ENCODE data around the gene PVALEF. TPM values are rescaled to one million over a fixed set of nuclear protein-coding genes. Genes with fewer than 3 reads are reported as not detected.

The PVALEF gene
- total RNA-seq, 4 donors from 2014 or later = not detected

GRCh38 chr17:81123052-81124048 lies 42.0 kb upstream of the PVALEF start:
- intact Hi-C loops (cut with DNase I; ENCODE audit: low total_unique reads) = no loop called here
- 63 to 68% methylated on average over 18 to 30 of the region's 39 CpGs for WGBS, 2 donors

GRCh38 chr17:81124377-81124776 lies 40.9 kb upstream of the PVALEF start:
- DNase-seq (ENCODE audit: low spot score in 2 of 2) = no peak
- intact Hi-C loops (cut with DNase I; ENCODE audit: low total_unique reads) = no loop called here
- H3K4me3 ChIP-seq (ENCODE audit: low read depth, poor library complexity, severe bottlenecking) = no peak overlapping the region
- WGBS, 2 donors = 82 to 87% methylated on average over 11 to 17 of the region's 18 CpGs
- TF ChIP-seq POLR2A (IDR thresholded peaks at IDR 0.05) = no peak
- no peak for TF ChIP-seq CTCF (IDR thresholded peaks at IDR 0.05)

More at GRCh38 chr17:81123052-81124048, 42.0 kb upstream of the PVALEF start:
- H3K4me3 ChIP-seq (ENCODE audit: low read depth, poor library complexity, severe bottlenecking) = no peak overlapping the region
- TF ChIP-seq POLR2A (IDR thresholded peaks at IDR 0.05) = no peak
- TF ChIP-seq CTCF (IDR thresholded peaks at IDR 0.05) = no peak
- no peak for DNase-seq (ENCODE audit: low spot score in 2 of 2)

GRCh38 chr17:81125573-81126081 lies 39.7 kb upstream of the PVALEF start:
- no peak overlapping the region for H3K4me3 ChIP-seq (ENCODE audit: low read depth, poor library complexity, severe bottlenecking)
- TF ChIP-seq POLR2A (IDR thresholded peaks at IDR 0.05) (no peak), CTCF (IDR thresholded peaks at IDR 0.05) (no peak)
- no peak for DNase-seq (ENCODE audit: low spot score in 2 of 2)
- intact Hi-C loops (cut with DNase I; ENCODE audit: low total_unique reads) = no loop called here
- 24 to 37% methylated on average over 7 to 13 of the region's 14 CpGs for WGBS, 2 donors

GRCh38 chr17:81126281-81127132 lies 38.8 kb upstream of the PVALEF start:
- TF ChIP-seq CTCF (IDR thresholded peaks at IDR 0.05) = no peak
- TF ChIP-seq POLR2A (IDR thresholded peaks at IDR 0.05) = no peak
- H3K4me3 ChIP-seq (ENCODE audit: low read depth, poor library complexity, severe bottlenecking) = no peak overlapping the region
- 53 to 56% methylated on average over 23 to 29 of the region's 34 CpGs for WGBS, 2 donors
- intact Hi-C loops (cut with DNase I; ENCODE audit: low total_unique reads) = no loop called here
- DNase-seq (ENCODE audit: low spot score in 2 of 2) = no peak

- no peak for DNase-seq (ENCODE audit: low spot score in 2 of 2)
- WGBS, 2 donors = 30 to 60% methylated on average over 1 to 4 of the region's 5 CpGs
- no peak overlapping the region for H3K4me3 ChIP-seq (ENCODE audit: low read depth, poor library complexity, severe bottlenecking)
- intact Hi-C loops (cut with DNase I; ENCODE audit: low total_unique reads) = no loop called here
- TF ChIP-seq POLR2A (IDR thresholded peaks at IDR 0.05) (no peak), CTCF (IDR thresholded peaks at IDR 0.05) (no peak)
These were observed 38.2 kb upstream of the PVALEF start for GRCh38 chr17:81127133-81127455.
